Femur (tissue), 1 donor: ENCODE data around the gene UGT1A8.
A peak's percentile ranks its signal among the peaks of the same experiment; 100 is the strongest.

Experiments used
- DNase-seq: peaks from one replicate; pipeline ENCODE4 v3.0.0-alpha.2; 2017

UGT1A8 gene

GRCh38 chr2:233822101-233822771, 204.8 kb downstream of the UGT1A8 start:
- peak; percentile 4 for DNase-seq
